ENCODE data around the gene MPDU1. TPM values are rescaled to one million over a fixed set of nuclear protein-coding genes. Genes with fewer than 3 reads are reported as not detected.

Gene MPDU1
- total and polyA plus RNA-seq, 2 of the 13 experiments (the other 11 are each of a cell fraction or from before 2014, with no cell fraction given): 112 to 167 TPM

- no peak for TF ChIP-seq ZNF318 (CRISPR knock-in tag; IDR thresholded peaks at IDR 0.05)
- no peak for TF ChIP-seq MTF1 (CRISPR knock-in tag; IDR thresholded peaks at IDR 0.05)
- TF ChIP-seq NR0B2 (CRISPR knock-in tag; IDR thresholded peaks at IDR 0.05): no peak
- TF ChIP-seq ZNF558 (CRISPR knock-in tag; IDR thresholded peaks at IDR 0.05; ENCODE audit: borderline replicate concordance): no peak
- no peak for TF ChIP-seq NR3C1 (CRISPR knock-in tag; IDR thresholded peaks at IDR 0.05)
- no peak for TF ChIP-seq ZC3H13 (CRISPR knock-in tag; IDR thresholded peaks at IDR 0.05)
- peak; percentile 49 for TF ChIP-seq YY1 (IDR thresholded peaks at IDR 0.05; ENCODE audit: insufficient read depth, insufficient replicate concordance, low read depth, low read length)
- TF ChIP-seq KLF12 (CRISPR knock-in tag; IDR thresholded peaks at IDR 0.05; ENCODE audit: borderline replicate concordance): 0 out of 2 replicates have a peak, but pooled peaks have one; percentile 31
- no peak for TF ChIP-seq GFI1 (CRISPR knock-in tag; IDR thresholded peaks at IDR 0.05; ENCODE audit: borderline replicate concordance)
- TF ChIP-seq ZNF883 (CRISPR knock-in tag; IDR thresholded peaks at IDR 0.05; ENCODE audit: not compliant biosample characterization): no peak
- 0 out of 2 replicates have a peak, but pooled peaks have one; percentile 40 for TF ChIP-seq ATF7-NPFF (CRISPR knock-in tag; IDR thresholded peaks at IDR 0.05; ENCODE audit: low read depth)
- 0 out of 2 replicates have a peak, but pooled peaks have one; percentile 13 for TF ChIP-seq ZNF619 (CRISPR knock-in tag; IDR thresholded peaks at IDR 0.05)
- TF ChIP-seq ZNF747 (CRISPR knock-in tag; IDR thresholded peaks at IDR 0.05; ENCODE audit: borderline replicate concordance): 0 out of 2 replicates have a peak, but pooled peaks have one; percentile 38
- no peak for TF ChIP-seq ZNF670 (CRISPR knock-in tag; IDR thresholded peaks at IDR 0.05; ENCODE audit: borderline replicate concordance)
- TF ChIP-seq ZBTB33 (CRISPR knock-in tag; IDR thresholded peaks at IDR 0.05): no peak
- no peak for TF ChIP-seq RXRA (CRISPR knock-in tag; IDR thresholded peaks at IDR 0.05)
- no peak for TF ChIP-seq NONO (IDR thresholded peaks at IDR 0.05)
- TF ChIP-seq NONO (CRISPR knock-in tag; conservative IDR thresholded peaks at IDR 0.05): no peak
- no peak for TF ChIP-seq CENPT (CRISPR knock-in tag; IDR thresholded peaks at IDR 0.05; ENCODE audit: low read depth)
These were observed 31.0 kb downstream of the MPDU1 start, which contains the start of gene FXR2 (continued) for GRCh38 chr17:7614425-7615264.

Data from HepG2 (cell line).